Measurements from ENCODE around the gene DUSP11. TPM values are rescaled to one million over a fixed set of nuclear protein-coding genes. Genes with fewer than 3 reads are reported as not detected.
"Not testable (repeated sequence)": the region's sequence is repeated elsewhere in the genome, so short reads cannot be mapped to it uniquely, and the experiment has no call there.

The DUSP11 gene
- total and polyA plus RNA-seq, 2 of the 13 experiments (the other 11 are each of a cell fraction or from before 2014, with no cell fraction given) = 30.5 to 36.2 TPM

DNA sequence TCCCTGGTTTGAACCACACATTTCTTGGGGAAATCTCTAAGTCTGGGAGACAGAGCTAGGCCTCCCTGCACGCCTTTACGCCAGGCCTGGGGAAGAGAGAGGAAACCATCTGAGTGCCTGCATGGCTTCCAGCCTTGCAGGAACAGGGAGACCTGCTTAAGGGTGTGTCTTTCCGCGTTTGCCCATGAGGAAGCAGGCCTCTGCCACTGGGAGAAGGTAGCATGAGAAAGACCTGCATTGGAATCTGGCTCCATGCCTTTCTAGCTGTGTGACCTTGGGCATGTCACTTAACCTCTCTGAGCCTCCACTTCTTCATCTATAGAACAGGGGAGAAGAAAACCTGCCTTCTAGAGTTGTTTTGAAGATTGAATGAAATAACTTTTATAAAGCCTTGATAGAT lies 62.2 kb downstream of the DUSP11 start:
- TF ChIP-seq ZNF768 (CRISPR knock-in tag; IDR thresholded peaks at IDR 0.05) = peak; percentile 87
- BruUV-seq (replicated peaks); in situ Hi-C loops (cut with HindIII; ENCODE audit: extremely low pct_ligation_motif_present, low pct_unique_long_range_greater_than_20kb); H3K9me3 ChIP-seq (ENCODE audit: low read length); CTCF ChIA-PET (ENCODE audit: low intra/inter-chr PET ratio, low total read pairs); H3K27ac ChIP-seq (ENCODE audit: extremely low read length, insufficient read depth, low read length); H2AFZ ChIP-seq (ENCODE audit: low read length); H3K9ac ChIP-seq (ENCODE audit: insufficient read depth, low read depth, low read length); intact Hi-C loops (cut with micrococcal nuclease; ENCODE audit: unreplicated experiment); ATAC-seq; H3K36me3 ChIP-seq (replicated peaks in 1 of 2; ENCODE audit: control insufficient read depth in 1 of 2, insufficient read depth in 2 of 2, low read length in 2 of 2); POLR2A ChIA-PET; FAIRE-seq; DNase-seq (ENCODE audit: low spot score); H3K27me3 ChIP-seq (ENCODE audit: control insufficient read depth in 1 of 2, insufficient read depth in 2 of 2, low read length in 2 of 2); H4K20me1 ChIP-seq (ENCODE audit: insufficient read depth, low read length); H3K4me3 ChIP-seq (replicated peaks in 1 of 3; ENCODE audit: insufficient read depth in 1 of 3, low read depth in 2 of 3, low read length in 3 of 3); H3K79me2 ChIP-seq (ENCODE audit: insufficient read depth, low read length): not testable (repeated sequence)
- WGBS (ENCODE audit: low lambda C conversion rate) = 73% methylated on average over 2 of the region's 4 CpGs
- Histone ChIP-seq H3K4me2 (ENCODE audit: low read depth, low read length) (peak overlapping the region; percentile 65), H3K4me1 (ENCODE audit: insufficient read depth, low read length) (peaks cover 19% of the 10 kb centered on the region)

- H4K20me1 ChIP-seq (ENCODE audit: insufficient read depth, low read length) = no peaks in the 10 kb centered on the region
- no peaks in the 10 kb centered on the region for H3K79me2 ChIP-seq (ENCODE audit: insufficient read depth, low read length)
- intact Hi-C loops (cut with micrococcal nuclease; ENCODE audit: unreplicated experiment) (no loop called here), in situ Hi-C loops (cut with HindIII; ENCODE audit: extremely low pct_ligation_motif_present, low pct_unique_long_range_greater_than_20kb) (no loop called here)
- TF ChIP-seq ZFP36L2 (CRISPR knock-in tag; IDR thresholded peaks at IDR 0.05) (no peak), ZNF513 (CRISPR knock-in tag; conservative IDR thresholded peaks at IDR 0.05) (no peak), JDP2 (CRISPR knock-in tag; IDR thresholded peaks at IDR 0.05; ENCODE audit: borderline replicate concordance) (no peak), ZNF501 (CRISPR knock-in tag; IDR thresholded peaks at IDR 0.05) (0 out of 2 replicates have a peak, but pooled peaks have one; percentile 43), ZNF564 (CRISPR knock-in tag; IDR thresholded peaks at IDR 0.05) (0 out of 2 replicates have a peak, but pooled peaks have one; percentile 37), TBX2 (CRISPR knock-in tag; IDR thresholded peaks at IDR 0.05; ENCODE audit: borderline replicate concordance) (0 out of 2 replicates have a peak, but pooled peaks have one; percentile 29), SALL1 (CRISPR knock-in tag; IDR thresholded peaks at IDR 0.05) (0 out of 2 replicates have a peak, but pooled peaks have one; percentile 8), ZNF354B (CRISPR knock-in tag; IDR thresholded peaks at IDR 0.05) (0 out of 2 replicates have a peak, but pooled peaks have one; percentile 40)
- H3K9me3 ChIP-seq (ENCODE audit: low read length) = no peaks in the 10 kb centered on the region
- CTCF ChIA-PET (ENCODE audit: low intra/inter-chr PET ratio, low total read pairs) = no interaction called here
- peak overlapping the region; percentile 43 for H2AFZ ChIP-seq (ENCODE audit: low read length)
- H3K36me3 ChIP-seq (replicated peaks in 1 of 2; ENCODE audit: control insufficient read depth in 1 of 2, insufficient read depth in 2 of 2, low read length in 2 of 2) = no peaks in the 10 kb centered on the region
- no peaks in the 10 kb centered on the region; a peak in 1 of 5 replicates for H3K27me3 ChIP-seq (ENCODE audit: control insufficient read depth in 1 of 2, insufficient read depth in 2 of 2, low read length in 2 of 2)
- peak overlapping the region; percentile 65 for H3K4me2 ChIP-seq (ENCODE audit: low read depth, low read length)
- no peak overlapping the region for H3K27ac ChIP-seq (ENCODE audit: extremely low read length, insufficient read depth, low read length)
- FAIRE-seq (no peak), ATAC-seq (peak; percentile 71), DNase-seq (ENCODE audit: low spot score) (no peak)
- peak overlapping the region in 1 of 3 experiments; percentile 19; a peak in 2 of 6 replicates for H3K4me3 ChIP-seq (replicated peaks in 1 of 3; ENCODE audit: insufficient read depth in 1 of 3, low read depth in 2 of 3, low read length in 3 of 3)
- POLR2A ChIA-PET = interaction anchor here (1.0 kb wide), 1 partner anchor 20 kb away, joined by 4 read pairs; the partner anchor contains the start of gene TPRKB
- peaks cover 19% of the 10 kb centered on the region for H3K4me1 ChIP-seq (ENCODE audit: insufficient read depth, low read length)
- BruUV-seq (replicated peaks) = no TSS peak
- H3K9ac ChIP-seq (ENCODE audit: insufficient read depth, low read depth, low read length) = no peak overlapping the region
These were observed 62.7 kb downstream of the DUSP11 start for GRCh38 chr2:73717251-73717606.
